CD4-positive, alpha-beta T cell treated with Interleukin-2 at 100 ng/mL for 4 hours (primary cell): ENCODE results near the gene ATP10B.

ENCODE experiments used
- DNase-seq: peaks from one replicate; pipeline ENCODE4 v3.0.0-alpha.2; 2020; ENCODE audit warnings: low spot score

ATP10B gene

GRCh38 chr5:160548949-160549645 lies 302.9 kb downstream of the ATP10B start:
- DNase-seq: no peak

- no peak for DNase-seq
Observed at GRCh38 chr5:160547872-160548271, 304.1 kb downstream of the ATP10B start.

GRCh38 chr5:160547061-160547460 lies 304.9 kb downstream of the ATP10B start:
- DNase-seq: no peak

GRCh38 chr5:160545832-160546231 lies 306.2 kb downstream of the ATP10B start:
- DNase-seq: no peak

GRCh38 chr5:160543395-160543794 lies 308.6 kb downstream of the ATP10B start:
- DNase-seq: no peak

GRCh38 chr5:160542840-160543239 lies 309.2 kb downstream of the ATP10B start:
- DNase-seq: no peak

GRCh38 chr5:160542281-160542680 lies 309.7 kb downstream of the ATP10B start:
- no peak for DNase-seq

GRCh38 chr5:160539431-160539830 lies 312.6 kb downstream of the ATP10B start:
- DNase-seq: no peak

GRCh38 chr5:160537940-160538339 lies 314.1 kb downstream of the ATP10B start:
- DNase-seq: no peak

- no peak for DNase-seq
Observed at GRCh38 chr5:160537116-160537515, 314.9 kb downstream of the ATP10B start.

GRCh38 chr5:160534914-160535313 lies 317.1 kb downstream of the ATP10B start:
- no peak for DNase-seq

GRCh38 chr5:160534125-160534524 lies 317.9 kb downstream of the ATP10B start:
- no peak for DNase-seq

GRCh38 chr5:160525471-160526261 lies 326.3 kb downstream of the ATP10B start:
- DNase-seq: no peak

- no peak for DNase-seq
Observed at GRCh38 chr5:160524827-160525226, 327.2 kb downstream of the ATP10B start.

GRCh38 chr5:160523502-160524163 lies 328.4 kb downstream of the ATP10B start:
- DNase-seq: no peak

GRCh38 chr5:160521392-160521663 lies 330.7 kb downstream of the ATP10B start:
- no peak for DNase-seq

- DNase-seq: no peak
Observed at GRCh38 chr5:160520609-160521391, 331.2 kb downstream of the ATP10B start.

- no peak for DNase-seq
Observed at GRCh38 chr5:160516696-160517530, 335.1 kb downstream of the ATP10B start.

- DNase-seq: no peak
Observed at GRCh38 chr5:160514866-160515265, 337.1 kb downstream of the ATP10B start.

- DNase-seq: no peak
Observed at GRCh38 chr5:160514191-160514590, 337.8 kb downstream of the ATP10B start.

- DNase-seq: no peak
Observed at GRCh38 chr5:160513485-160513884, 338.5 kb downstream of the ATP10B start.
